ENCODE results near the gene GALNT10.

- TF ChIP-seq CTCF (IDR thresholded peaks at IDR 0.05) (no peak), EZH2phosphoT487 (IDR thresholded peaks at IDR 0.05) (no peak)
Observed at GRCh38 chr5:154313360-154314017, 123.0 kb downstream of the GALNT10 start.
